Endothelial cell of umbilical vein (primary cell): ENCODE results near the gene MED23.

Source experiments
- CTCF ChIP-seq, 2 donors: IDR thresholded peaks; 1 replicate in 1 of 2; 2 replicates in 1 of 2; pipeline ENCODE4 v1.5.1; 2011; ENCODE audit warnings: low read length in 2 of 2, mild to moderate bottlenecking in 2 of 2, moderate library complexity in 2 of 2, control low read depth in 1 of 2, inconsistent platforms in 1 of 2, low read depth in 1 of 2; ENCODE audit not compliant: insufficient read depth in 1 of 2; ENCODE audit errors: extremely low read depth in 1 of 2
- EZH2 ChIP-seq: IDR thresholded peaks from 2 replicates; pipeline ENCODE4 v1.6.1; 2012; ENCODE audit warnings: borderline replicate concordance, low read depth, mild to moderate bottlenecking, moderate library complexity, low read length, inconsistent platforms; ENCODE audit not compliant: severe bottlenecking
- FOS ChIP-seq: IDR thresholded peaks from 2 replicates; pipeline ENCODE4 v1.6.1; 2011; ENCODE audit warnings: mild to moderate bottlenecking, low read length, moderate library complexity, borderline replicate concordance; ENCODE audit not compliant: insufficient read depth
- JUN ChIP-seq: IDR thresholded peaks from 2 replicates; pipeline ENCODE4 v1.6.1; 2011; ENCODE audit warnings: borderline replicate concordance, low read depth; ENCODE audit not compliant: insufficient read length, insufficient read depth
- MAX ChIP-seq: IDR thresholded peaks from 2 replicates; pipeline ENCODE4 v1.6.1; 2011; ENCODE audit not compliant: insufficient read depth, insufficient read length
- MYC ChIP-seq: IDR thresholded peaks from one replicate; pipeline ENCODE4 v1.6.1; 2011; ENCODE audit warnings: mild to moderate bottlenecking, low read depth, low read length
- POLR2A ChIP-seq: IDR thresholded peaks from 2 replicates; pipeline ENCODE4 v1.6.1; 2012; ENCODE audit warnings: low read depth, mild to moderate bottlenecking, control low read depth, low read length
- POLR2AphosphoS5 ChIP-seq: IDR thresholded peaks from 2 replicates; pipeline ENCODE4 v1.6.1; 2012; ENCODE audit warnings: low read depth, mild to moderate bottlenecking, control low read depth, low read length, moderate library complexity; ENCODE audit not compliant: insufficient read depth

GRCh38 chr6:131657222-131657621, 29.2 kb upstream of the MED23 start:
- TF ChIP-seq POLR2A (no peak), CTCF (IDR thresholded peaks at IDR 0.05; ENCODE audit: extremely low read depth in 1 of 2, insufficient read depth in 1 of 2, low read depth in 1 of 2, low read length in 2 of 2) (no peak), JUN (no peak), POLR2AphosphoS5 (no peak), MAX (no peak), FOS (no peak), EZH2 (no peak), MYC (no peak)
